Stimulated activated CD4-positive, alpha-beta T cell treated with anti-CD3 and anti-CD28 coated beads, Interleukin-1b, Interleukin-23, amount 100 ng/mL, for 1 hour (primary cell): ENCODE results near the gene CYSRT1.

ENCODE experiments used
- DNase-seq, 2 donors: peaks; one replicate each; pipeline ENCODE4 v3.0.0-alpha.2; 2020; ENCODE audit warnings: low read depth in 2 of 2

Gene CYSRT1

GRCh38 chr9:137212520-137212919, 12.5 kb upstream of the CYSRT1 start:
- DNase-seq: no peak

- no peak for DNase-seq
These were observed 11.6 kb upstream of the CYSRT1 start for GRCh38 chr9:137213160-137214060.

GRCh38 chr9:137214620-137215019, 10.4 kb upstream of the CYSRT1 start:
- no peak for DNase-seq

GRCh38 chr9:137215196-137215986, 9.6 kb upstream of the CYSRT1 start:
- no peak for DNase-seq

GRCh38 chr9:137216188-137216965, 8.6 kb upstream of the CYSRT1 start:
- DNase-seq: no peak

- no peak for DNase-seq
These were observed 7.4 kb upstream of the CYSRT1 start for GRCh38 chr9:137217276-137218211.

- DNase-seq: no peak
These were observed 6.7 kb upstream of the CYSRT1 start for GRCh38 chr9:137218212-137218753.

GRCh38 chr9:137218754-137219271, 6.2 kb upstream of the CYSRT1 start:
- DNase-seq: no peak

GRCh38 chr9:137219757-137220316, 5.1 kb upstream of the CYSRT1 start:
- DNase-seq: no peak

- DNase-seq: no peak
These were observed 4.5 kb upstream of the CYSRT1 start for GRCh38 chr9:137220317-137221094.

GRCh38 chr9:137221095-137221505, 3.9 kb upstream of the CYSRT1 start:
- DNase-seq: no peak

- DNase-seq: no peak
These were observed 3.4 kb upstream of the CYSRT1 start for GRCh38 chr9:137221506-137222111.

GRCh38 chr9:137222190-137223077, 2.5 kb upstream of the CYSRT1 start, which contains the start of gene RNF208:
TSS of gene RNF208 (minus strand) at chr9:137222240. CDS start at chr9:137221212, 1,028 bp downstream.
- DNase-seq: no peak

GRCh38 chr9:137223078-137223970, 1.6 kb upstream of the CYSRT1 start:
- DNase-seq: peak; percentile 98 to 99

GRCh38 chr9:137225699-137226331, 841 bp downstream of the CYSRT1 start:
- DNase-seq: no peak
